H54 (cell line): ENCODE measurements around the gene FMN2.
A peak's percentile ranks its signal among the peaks of the same experiment; 100 is the strongest.
"Not testable (repeated sequence)": the region's sequence is repeated elsewhere in the genome, so short reads cannot be mapped to it uniquely, and the experiment has no call there.

ENCODE experiments used
- DNase-seq: peaks from one replicate; pipeline ENCODE4 v3.0.0; 2011; ENCODE audit warnings: low spot score, mixed read lengths; ENCODE audit not compliant: insufficient read length
- FAIRE-seq: peaks from 3 replicates; lab custom pipeline; 2011; peaks lifted over from hg19 to GRCh38; lab: Jason Lieb, UNC
- POLR2A ChIP-seq: IDR thresholded peaks from 2 replicates; pipeline ENCODE4 v1.6.1; 2011; ENCODE audit warnings: low read depth, mild to moderate bottlenecking, low read length

The FMN2 gene

GRCh38 chr1:240322943-240323342 is 231.3 kb downstream of the FMN2 start:
- FAIRE-seq (no peak), DNase-seq (no peak)
- TF ChIP-seq POLR2A: no peak

- DNase-seq, FAIRE-seq: not testable (repeated sequence)
Measured at GRCh38 chr1:240328382-240328781, 236.7 kb downstream of the FMN2 start.

DNA sequence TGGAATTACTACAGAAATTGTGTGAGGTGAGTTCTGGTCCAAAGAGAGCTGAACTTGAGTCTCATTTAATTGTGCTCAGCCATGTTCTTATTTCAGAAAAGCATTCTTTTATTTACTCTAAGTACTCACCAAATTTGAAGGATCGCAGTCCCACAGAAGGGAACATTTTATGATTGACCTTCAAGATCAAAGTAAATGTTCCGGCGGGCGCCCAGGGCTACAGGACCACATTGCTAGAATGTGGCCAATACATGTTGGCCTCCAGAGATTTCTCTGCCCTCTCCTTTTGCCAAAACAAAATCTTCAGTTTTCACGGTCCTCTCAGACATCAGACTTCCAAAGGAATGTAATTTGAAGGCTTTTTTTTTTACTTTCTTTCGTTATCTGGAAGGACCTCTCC is 237.8 kb downstream of the FMN2 start:
- no peak for FAIRE-seq
- no peak for TF ChIP-seq POLR2A
- no peak for DNase-seq

- DNase-seq: no peak
- TF ChIP-seq POLR2A: no peak
- no peak for FAIRE-seq
Measured at GRCh38 chr1:240332672-240333071, 241.0 kb downstream of the FMN2 start.

DNA sequence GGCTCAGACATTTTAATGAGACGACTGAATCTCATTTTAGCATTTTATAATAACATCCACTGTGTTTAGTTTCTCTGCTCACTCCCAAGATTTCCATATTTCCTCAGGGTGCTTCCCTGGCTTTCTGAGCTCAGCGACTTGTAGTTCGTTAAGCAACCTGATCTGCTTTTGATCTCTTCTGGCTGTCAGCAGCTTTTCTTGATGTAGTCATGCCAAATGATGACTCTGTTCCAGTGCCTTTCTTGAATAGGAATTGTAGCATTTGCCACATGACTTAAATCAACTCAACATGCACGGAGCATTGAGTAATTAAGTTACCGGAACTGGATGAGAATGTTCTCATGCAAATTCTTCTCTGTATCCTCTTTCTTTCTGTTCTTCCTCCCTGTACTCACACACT is 246.1 kb downstream of the FMN2 start:
- no peak for TF ChIP-seq POLR2A
- DNase-seq: no peak
- FAIRE-seq: no peak

- DNase-seq (no peak), FAIRE-seq (no peak)
- no peak for TF ChIP-seq POLR2A
Measured at GRCh38 chr1:240338837-240339236, 247.2 kb downstream of the FMN2 start.

DNA sequence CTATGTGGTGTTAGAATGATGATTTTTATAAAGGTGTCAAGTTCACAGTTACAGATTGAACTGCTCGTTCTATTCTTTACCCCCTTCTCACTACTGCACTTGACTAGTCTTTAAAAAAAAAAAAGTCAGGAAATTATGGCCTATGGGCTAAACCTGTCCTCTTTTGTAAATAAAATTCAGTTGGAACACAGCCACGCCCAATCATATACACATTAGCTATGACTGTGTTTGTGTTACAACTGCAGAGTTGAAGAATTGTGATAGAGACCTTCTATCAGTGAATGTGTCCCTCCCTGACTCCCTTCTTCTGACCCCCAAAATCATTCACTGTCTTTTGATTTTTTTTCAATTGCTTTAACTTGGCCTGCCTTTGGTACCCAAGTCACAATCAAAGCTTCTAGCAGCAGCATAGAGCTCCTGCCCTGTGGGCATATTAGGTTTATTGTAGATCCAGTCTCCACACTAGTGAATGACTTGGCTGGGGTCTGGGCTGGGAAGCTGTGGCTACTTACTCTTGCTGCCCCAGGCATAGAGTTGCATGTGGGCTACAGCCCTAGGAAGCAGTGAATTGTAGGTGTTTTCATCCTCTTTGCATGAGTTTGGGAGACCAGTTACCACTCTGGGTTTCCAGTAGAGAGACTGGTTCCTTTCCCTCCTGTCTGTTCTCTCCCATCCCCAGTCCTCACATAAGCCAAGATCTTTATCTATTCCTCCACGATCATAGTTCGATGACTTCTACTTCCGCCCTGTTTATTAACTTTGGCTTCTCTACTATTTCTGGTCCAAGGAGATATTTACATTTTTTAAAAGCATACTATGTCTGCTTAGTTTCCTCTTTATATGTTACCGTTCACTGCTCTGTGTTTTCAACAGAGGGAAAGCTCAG is 249.9 kb downstream of the FMN2 start:
- DNase-seq: no peak
- FAIRE-seq: no peak
- TF ChIP-seq POLR2A: no peak

GRCh38 chr1:240342251-240342625 is 250.6 kb downstream of the FMN2 start:
- no peak for FAIRE-seq
- no peak for DNase-seq
- no peak for TF ChIP-seq POLR2A

DNA sequence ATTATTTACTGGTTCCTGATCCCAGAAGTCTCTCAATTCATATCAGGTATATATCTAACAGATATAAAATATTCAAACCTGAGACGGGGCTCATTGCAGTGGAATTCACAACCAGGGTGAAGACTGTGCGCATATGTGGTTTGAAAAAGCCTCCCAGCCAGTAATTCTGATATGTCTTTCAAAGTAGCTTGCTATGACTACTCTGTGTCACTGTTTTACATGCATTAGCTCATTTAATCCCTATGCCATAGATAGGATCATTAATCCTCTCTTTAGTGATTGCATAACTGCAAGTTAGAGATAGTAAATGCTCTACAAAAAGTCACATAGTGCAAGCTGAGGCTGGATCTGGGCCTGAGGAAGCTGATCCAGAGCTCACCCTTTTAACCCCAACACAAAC is 251.4 kb downstream of the FMN2 start:
- TF ChIP-seq POLR2A: no peak
- FAIRE-seq (no peak), DNase-seq (no peak)

GRCh38 chr1:240343966-240344365 is 252.3 kb downstream of the FMN2 start:
- DNase-seq: no peak

GRCh38 chr1:240344918-240345317 is 253.2 kb downstream of the FMN2 start:
- DNase-seq: no peak
- no peak for TF ChIP-seq POLR2A
- FAIRE-seq: no peak

More at GRCh38 chr1:240343966-240344365, 252.3 kb downstream of the FMN2 start:
- no peak for TF ChIP-seq POLR2A
- FAIRE-seq: no peak

- DNase-seq (no peak), FAIRE-seq (no peak)
- no peak for TF ChIP-seq POLR2A
Measured at GRCh38 chr1:240349695-240350094, 258.0 kb downstream of the FMN2 start.

DNA sequence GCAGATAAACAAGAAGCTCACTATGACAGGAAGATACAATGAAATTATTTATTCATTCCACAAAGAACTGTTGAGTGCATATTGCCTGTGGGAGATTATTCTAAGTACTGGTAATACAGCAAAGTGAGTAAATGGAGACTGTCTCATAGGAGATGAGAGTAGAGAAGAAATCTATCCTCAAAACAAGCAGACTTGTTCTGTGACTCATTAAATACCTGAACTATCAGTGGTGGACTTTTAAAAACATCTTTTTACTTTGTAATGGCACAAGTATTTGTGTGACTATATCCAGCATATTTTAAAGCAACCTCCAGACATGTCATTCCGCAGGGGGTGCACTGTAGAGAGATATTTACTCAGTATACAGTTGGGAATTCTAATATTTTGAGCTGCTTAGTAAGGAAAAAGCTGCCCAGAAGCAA is 259.2 kb downstream of the FMN2 start:
- DNase-seq (peak; percentile 5), FAIRE-seq (no peak)
- TF ChIP-seq POLR2A: no peak

- DNase-seq (no peak), FAIRE-seq (no peak)
- no peak for TF ChIP-seq POLR2A
Measured at GRCh38 chr1:240351690-240352089, 260.0 kb downstream of the FMN2 start.

- FAIRE-seq (no peak), DNase-seq (no peak)
- TF ChIP-seq POLR2A: no peak
Measured at GRCh38 chr1:240352769-240353168, 261.1 kb downstream of the FMN2 start.
